NCI-H345 treated with DMSO at 0.1 percent for 48 hours (cell line): ENCODE data around the gene POGLUT2.
"Not testable (repeated sequence)": the region's sequence is repeated elsewhere in the genome, so short reads cannot be mapped to it uniquely, and the experiment has no call there.

Experiments
- DNase-seq: peaks from one replicate; lab custom pipeline; 2025; ENCODE audit not compliant: unreplicated experiment; lab: John Stamatoyannopoulos, UW

POGLUT2 gene

DNA sequence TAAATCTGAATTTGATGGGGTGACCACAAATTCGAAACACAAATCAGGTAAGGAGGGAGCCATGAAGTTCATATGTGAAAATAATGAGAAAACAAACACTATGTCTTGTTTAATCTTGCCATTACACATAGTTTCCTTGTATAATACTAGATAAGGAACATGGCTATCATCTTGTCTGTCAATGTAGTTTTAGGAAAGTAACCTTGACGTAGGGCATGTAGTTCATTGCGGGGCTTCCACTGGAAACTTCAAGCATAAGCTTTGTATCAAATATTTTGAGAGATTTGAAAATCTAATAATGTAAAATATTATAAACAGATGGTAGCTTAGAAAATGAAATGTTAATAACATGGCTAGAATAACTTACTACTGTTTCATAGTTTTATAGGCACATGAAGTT is 8.9 kb upstream of the POGLUT2 start:
- DNase-seq, result no peak

DNA sequence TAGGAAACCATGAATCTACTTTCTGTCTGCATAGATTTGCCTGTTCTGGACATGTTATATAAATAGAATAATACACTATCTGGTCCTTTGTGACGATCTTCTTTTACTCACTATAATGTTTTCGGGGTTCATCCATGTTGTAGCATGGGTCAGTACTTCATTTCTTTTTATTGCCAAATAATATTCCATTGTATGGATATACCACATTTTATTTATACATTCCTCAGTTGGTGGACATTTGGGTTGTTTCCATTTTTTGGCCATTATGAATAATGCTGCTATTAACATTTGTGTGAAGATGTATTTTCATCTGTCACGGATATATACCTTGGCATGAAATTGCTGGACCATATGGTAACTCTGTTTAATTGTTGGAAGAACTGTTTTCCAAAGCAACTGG is 6.9 kb upstream of the POGLUT2 start:
- DNase-seq, result no peak

DNA sequence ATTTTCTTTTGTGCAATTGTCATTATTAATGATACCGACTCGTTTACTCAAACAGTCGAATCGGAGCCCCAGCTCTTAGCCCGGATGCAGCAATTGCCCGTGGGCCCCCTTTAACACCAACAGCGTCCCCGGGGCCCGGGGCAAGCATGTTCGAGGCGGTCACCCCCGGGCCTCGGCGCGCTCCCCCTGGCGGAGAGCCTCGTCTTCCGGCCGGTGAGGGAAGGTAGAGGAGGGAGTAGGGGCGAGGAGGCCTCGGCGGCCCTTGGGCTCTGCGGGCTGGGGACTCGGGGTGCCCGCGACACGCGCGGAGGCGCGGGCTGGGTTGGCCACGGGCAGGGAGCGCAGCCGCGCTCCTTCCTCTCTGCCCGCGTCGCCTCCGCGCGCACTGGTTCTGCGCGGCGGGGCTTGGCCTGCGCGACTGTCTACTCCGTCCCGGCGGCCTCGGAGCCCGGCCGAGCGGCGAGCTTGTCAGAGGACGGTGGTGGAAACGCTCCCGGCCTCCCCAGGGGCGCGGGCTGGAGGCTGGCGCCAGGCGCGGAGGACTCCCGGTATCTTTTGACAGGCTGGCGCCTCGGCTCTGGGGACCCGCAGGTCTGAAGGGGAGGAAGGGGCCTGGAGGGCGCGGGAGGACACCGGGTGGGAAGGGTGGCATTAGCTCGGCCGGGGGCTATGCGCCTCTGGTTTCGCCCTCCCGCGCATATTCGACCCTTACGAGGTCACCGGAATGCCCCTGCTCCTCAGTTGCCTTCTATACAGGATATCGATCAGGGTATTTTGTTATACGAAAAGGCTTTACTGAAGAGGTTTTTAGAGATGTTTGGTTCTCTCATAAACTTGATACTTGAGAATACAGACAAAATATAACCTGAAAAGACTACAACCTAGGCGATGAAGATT is 1.6 kb upstream of the POGLUT2 start:
- DNase-seq, result peak; percentile 44

DNA sequence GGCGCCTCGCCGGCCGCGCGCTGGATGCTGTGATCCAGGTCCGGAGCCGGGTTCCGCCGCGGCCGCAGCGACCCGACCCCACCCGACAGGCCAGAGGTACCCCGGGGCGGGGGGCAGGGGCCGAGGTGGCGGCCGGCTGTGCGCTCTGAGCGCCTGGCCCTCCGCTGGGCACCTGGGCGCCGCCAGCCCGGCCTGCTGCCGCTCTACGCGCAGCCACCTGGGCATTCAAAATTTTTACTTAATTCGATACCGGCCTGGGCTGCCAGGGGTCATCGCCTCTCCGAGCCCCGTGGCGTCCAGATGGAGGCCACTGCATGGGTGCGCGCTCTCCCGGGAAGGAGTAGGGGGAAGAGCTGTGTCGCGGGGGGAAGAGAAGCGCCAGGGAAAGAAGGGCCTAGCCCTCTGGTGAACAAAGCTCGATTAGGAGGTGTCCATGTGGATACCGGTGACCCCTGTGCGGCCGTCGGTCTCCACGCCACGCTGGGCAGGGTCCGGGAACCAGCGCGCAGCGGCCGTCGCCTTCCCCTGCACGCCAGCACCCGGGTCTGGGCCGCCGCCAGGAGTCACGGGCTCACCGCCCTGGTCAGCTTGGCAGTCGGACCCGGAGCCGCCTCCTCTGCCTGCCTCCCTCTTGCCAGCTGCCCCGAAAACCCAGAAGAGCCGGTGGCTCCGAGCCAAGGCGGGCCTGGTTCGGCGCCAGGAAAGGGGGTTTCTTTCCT is 809 bp upstream of the POGLUT2 start:
- no peak for DNase-seq

DNA sequence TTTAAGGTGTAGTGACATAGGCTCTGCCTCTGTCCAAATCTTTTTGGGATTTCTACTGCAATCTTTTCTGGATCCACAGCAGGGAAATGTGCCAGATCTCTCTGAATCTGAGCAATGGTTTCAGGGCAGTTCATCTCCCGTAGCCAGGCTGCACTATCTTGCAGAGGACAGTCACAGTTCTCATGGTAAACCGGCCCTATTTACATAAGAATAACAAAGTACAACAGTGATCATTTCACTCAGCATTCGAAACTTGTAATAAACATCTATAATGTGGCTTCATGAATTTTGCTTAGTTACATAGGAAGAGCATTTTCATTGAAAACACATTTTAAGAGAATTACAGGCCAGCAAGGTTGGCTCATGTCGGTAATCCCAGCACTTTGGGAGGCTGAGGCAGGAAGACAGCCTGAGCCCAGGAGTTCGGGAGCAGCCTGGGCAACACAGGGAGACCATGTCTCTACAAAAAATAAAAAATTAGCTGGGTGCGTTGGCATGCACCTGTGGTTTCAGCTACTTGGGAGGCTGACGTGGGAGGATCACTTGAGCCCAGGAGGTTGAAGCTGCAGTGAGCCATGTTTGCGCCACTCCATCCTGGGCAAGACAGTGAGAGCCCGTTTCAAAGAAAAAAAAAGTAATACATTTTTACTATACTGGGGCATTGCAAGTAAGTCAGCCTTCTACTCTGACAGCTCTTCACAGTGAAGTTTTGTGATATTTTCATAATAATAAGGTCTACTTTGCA is 5.0 kb downstream of the POGLUT2 start:
- no peak for DNase-seq

DNA sequence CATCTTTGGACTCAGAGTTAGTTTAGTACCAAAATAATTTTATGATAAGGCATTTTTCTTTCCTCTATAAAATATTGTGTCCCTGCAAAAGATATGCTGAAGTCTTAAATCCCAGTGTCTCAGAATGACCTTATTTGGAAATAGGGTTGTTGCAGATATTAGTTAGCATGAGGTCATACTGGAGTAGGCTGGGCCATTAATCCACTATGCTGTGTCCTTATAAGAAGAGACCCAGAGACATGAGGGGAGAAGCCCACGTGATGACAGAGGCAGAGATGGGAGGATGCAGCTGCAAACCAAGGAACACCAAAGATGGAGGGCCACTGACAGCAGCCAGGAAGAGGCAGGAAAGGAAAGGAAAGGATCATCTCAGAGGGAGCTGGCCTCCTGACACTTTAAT is 6.4 kb downstream of the POGLUT2 start:
- DNase-seq, result no peak

DNA sequence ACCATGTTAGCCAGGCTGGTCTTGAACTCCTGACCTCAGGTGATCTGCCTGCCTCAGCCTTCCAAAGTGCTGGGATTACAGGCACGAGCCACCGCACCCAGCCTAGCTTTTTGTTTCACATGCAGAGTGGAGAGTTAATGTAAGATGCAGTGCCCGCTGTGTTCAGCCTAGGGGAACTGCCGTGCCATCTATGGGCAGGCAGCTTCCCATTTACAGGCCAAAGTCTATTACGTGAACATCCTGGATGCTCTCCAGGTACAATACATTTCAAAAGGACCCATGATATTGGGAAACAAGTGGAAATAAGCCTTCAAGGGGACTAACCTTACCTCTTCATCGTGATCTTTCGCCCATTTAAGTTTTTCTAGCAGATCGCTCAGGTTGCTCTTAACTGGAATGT is 10.1 kb downstream of the POGLUT2 start:
- DNase-seq, result no peak

DNA sequence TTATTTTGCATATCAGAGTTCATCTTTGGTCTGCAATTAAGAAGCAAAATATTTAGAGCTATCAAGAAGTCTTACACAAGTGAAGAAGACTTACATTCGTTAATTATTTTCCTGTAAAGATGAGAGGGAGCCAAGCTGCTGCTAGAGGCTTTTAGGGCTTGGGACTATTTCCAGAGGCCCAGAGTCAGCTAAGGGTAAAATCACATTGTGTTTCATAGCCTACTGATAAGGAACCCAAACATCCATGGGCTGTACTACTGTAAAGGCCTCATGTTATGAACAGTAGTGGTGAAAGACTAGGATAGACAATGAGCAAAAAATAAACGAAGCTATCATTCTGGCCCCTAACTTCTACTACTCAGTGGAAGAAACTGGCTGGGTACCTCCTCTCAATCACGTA is 14.3 kb downstream of the POGLUT2 start:
- no peak for DNase-seq

DNA sequence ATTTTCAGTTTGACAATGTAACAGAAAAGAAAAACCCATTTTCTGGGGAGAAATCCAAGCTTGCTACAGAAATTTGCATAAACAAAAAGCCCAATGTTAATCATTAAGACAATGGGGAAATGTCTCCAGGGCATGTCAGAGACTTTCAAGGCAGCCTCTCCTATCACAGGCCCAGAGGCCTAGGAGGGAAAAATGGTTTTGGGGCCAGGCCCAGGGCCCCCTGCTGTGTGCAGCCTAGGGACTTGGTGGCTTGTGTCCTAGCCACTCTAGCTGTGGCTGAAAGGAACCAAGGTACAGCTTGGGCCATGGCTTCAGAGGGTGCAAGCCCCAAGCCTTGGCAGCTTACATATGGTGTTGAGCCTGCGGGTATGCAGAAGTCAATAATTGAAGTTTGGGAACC is 17.2 kb downstream of the POGLUT2 start:
- no peak for DNase-seq

DNA sequence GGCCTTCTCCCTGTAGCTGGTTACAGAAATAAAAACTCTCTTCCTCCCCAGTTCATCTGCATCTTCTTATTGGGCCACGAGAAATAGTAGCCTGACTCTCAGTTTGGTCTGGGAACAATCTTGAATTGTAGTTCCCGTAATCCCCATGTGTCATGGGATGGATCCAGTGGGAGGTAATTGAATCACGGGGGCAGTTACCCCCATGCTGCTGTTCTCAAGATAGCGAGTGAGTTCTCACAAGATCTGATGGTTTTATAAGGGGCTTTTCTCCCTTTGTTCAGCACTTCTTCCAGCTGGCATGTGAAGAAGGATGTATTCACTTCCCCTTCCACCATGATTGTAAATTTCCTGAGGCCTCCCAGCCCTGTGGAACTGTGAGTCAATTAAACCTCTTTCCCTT is 18.1 kb downstream of the POGLUT2 start:
- not testable (repeated sequence) for DNase-seq

DNA sequence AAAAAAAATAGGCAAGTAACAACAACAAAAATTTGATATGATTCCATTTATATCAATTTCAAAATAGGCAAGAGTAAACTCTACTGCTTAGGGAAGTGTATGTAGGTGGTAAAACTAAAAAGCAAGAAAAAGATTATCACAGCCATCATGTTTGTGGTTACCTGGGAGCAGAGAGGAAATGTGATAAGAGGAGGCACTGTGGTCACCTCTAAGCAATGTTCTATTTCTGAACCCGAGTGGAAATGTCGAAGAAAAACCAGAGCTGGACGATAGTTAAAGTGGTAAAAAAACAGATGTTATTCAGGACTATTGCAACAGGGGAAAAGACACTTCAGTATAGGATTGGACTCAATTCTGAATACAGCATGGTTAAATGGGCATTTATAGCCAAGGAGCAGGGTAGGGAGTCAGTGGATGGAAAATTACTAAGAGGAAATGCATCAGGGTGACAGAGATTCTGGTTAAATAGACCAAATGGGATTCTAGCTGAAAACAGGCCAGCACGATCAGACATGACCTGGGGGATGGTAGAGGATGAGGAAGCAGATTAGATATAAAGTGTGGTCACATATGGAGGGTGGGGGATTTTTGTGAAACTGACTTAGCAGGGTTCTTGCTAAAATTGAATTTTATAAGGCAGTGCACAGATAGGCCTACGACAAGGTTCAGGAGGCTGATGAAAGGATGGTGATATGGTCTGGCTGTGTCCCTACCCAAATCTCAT is 19.2 kb downstream of the POGLUT2 start:
- no peak for DNase-seq

DNA sequence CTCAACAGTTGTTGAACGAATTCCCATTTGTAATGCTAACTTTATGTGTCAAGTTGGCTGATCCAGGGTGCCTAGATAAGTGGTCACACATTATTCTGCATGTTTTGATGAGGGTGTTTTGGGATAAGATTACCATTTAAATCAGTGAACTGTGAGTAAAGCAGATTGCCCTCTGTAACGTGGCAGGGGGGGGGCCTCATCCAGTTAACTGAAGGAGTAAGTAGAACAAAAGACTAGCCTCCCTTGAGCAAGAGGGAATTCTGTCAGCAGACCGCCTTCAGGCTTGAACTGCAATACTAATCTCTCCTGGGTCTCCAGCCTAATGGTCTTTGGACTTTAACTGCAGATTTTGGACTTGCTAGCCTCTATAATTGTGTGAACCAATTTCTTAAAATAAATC is 21.0 kb downstream of the POGLUT2 start:
- no peak for DNase-seq

DNA sequence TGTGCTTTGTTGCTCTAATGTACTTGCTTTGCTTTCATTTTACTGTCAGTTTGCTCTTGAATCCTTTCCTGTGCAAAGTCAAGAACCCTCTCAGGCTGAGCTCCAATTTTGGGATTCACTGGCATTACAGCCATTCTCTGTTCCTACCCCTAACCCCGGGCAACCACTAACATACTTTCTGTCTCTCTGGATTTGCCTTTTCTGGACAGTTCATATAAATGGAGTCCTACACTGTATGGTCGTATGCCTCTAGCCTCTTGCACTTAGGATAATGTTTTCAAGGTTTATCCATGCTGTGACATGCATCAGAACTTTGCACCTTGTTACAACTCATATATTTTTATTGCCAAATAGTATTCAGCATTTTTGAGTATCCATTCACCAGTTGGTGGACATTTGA is 22.5 kb downstream of the POGLUT2 start:
- DNase-seq, result no peak

DNA sequence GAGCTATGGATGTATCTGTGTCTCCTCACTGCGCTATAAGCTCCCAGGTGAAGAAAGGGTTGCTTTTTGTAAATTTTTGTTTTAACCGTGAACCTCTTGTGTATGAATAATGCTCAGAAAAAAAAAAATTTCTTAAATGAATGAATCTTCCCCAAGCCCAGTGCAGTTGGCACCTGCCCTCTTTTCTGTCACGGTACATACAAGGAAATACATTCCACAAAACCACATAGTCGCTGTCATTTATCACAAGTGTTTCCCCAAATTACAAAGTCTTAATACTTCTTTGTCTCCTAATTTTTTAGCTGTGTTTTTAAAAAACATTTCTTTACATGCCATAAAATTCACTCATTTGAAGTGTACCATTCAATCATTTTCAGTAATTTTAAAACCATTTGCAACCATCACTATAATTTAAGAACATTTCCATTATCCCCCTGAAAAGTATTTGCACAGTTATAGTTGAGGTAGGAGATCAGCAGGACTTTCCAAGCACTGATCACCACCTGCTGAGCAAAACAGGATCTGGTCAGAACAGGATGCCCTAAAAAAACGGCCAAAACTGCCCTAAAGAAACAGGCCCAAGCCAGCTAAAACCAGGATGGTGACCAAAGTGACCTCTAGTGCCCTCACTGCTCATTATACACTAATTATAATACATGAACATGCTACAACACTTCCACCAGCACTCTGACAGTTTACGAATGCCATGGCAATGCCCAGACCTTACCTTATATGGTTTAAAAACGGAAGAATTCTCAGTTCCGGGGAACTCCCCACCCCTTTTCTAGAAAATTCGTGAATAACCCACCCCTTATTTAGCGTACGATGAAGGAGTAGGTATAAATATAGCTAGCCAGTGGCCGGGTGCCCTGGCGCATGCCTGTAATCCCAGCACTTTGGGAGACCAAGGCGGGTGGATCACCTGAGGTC is 23.9 kb downstream of the POGLUT2 start:
- DNase-seq, result no peak

DNA sequence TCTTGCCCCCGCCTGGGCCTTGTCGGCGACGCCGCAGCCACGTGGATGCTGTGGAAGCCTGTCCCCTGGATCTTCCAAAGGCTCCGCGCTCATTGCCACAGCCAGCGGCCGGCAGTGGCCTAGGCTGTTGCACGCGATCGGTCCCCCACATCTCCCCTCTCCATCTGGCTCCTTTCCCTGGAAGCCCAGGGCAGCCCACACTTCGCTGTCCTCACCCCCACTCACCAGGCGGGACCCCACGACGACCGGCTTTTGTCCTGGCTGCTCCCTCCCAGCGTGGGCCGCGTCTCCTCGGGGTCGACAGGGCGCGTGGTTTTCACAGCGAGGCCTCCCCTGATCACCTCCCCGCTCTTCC is 24.6 kb downstream of the POGLUT2 start:
- no peak for DNase-seq

DNA sequence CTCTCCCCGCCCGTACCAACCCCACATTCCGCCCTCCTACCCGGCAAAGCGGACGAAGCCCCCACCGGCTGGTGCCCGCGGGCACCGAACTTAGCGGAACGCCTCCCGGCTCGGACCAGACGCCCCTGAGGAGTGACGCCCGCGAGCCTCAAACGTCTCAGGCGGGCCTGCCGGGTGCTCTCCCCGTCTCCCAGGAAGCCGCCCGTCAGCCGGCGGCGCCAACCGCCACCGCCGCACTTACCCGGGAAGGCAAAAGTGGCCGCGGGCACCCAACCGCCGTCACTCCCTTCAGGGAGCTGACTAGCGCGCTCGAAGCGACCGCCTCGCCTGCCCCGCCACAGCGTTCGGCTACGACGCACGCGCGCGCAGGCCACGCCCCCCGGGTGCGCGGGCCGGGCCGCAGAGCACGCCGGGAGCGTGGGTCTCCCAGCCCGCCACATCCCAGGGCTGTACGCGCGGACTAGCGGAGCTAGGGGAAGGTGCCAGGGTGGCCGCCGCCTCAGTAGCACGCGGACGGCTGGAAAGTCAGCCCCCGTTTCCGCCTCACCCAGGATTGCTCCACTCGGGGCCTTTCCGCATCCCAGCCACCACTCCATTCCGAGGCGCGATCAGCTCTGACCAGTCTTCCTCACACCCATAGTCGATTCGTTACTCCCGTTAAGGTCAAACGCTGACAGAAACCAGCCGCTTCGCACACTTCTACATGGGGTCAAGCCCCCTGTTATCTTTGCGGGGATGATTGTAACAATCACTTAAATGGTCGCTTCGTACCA is 25.1 kb downstream of the POGLUT2 start, which contains the start of gene TEX30:
Gene TEX30, minus strand, starts transcription at position 346 of the 773 bp plus-strand sequence. CDS start 3,760 bp downstream, outside the sequence.
- peak; percentile 82 for DNase-seq

DNA sequence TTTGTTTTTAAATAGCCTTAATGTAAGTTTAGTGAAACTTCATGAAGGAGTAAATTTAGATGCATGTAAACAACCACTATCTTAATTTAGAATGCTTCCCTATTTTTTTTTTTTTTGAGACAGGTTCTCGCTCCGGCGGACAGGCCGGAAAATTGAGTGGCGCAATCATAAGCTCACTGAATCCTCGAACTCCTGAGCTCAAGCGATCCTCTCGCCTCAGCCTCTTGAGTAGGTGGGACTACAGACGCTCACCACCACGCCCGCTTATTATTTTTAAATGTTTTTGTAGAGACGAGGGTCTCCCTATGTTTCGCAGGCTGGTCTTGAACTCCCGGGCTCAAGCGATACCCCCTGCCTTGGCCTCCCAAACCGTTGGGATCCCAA is 26.7 kb downstream of the POGLUT2 start:
- no peak for DNase-seq

DNA sequence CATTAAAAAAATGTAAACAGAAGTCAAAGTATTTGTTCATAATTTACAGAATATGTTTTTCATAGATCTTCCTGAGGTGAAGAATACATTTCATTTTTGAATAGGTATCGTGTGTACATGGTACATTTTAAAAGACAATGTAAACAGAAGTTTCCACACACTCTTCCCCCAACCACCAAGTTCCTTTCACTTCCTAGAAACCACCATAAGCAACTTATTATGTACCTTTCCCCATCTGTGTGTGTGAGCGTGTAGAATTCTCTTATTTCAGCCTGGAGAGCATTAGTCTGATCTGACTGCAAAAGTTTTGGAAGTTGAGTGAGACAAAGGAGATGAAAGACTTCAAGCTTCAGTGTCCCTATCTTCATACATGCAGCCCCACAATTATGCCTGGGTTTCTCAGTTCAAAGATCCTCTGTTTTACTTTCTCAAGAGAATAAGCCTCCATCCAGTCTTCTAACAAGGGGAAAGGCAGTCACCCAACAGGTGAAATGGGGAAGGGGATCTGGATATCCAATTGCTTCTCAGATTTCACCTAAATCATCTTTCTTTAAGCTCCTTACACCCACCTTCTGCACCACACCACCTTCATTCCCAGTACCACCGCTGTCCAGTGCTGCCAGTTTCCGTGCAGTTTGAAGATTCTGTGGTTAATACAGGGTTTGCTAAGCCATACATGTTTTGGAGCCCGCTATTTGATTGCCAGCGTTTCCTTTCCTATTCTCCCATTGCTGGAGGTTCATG is 27.3 kb downstream of the POGLUT2 start:
- no peak for DNase-seq

DNA sequence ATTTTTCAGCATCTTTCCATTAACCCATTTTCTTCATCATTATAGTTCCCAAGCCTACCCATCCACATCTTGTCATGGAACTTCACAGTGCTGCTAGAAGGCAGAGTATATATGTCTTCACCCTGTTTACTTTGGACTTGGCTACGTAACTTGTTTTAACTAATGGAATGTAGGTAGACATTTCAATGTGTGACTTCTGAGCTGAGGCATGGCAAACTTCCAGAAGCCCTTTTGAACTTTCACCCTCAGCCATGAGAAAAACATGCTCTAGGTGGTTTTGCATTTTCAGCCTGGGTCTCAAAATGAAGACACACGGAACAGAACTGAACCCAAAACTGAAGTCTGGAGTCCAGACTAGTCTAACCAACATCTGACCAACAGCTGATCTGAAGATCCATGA is 28.3 kb downstream of the POGLUT2 start:
- no peak for DNase-seq
